H9 (cell line): Measurements from ENCODE around the gene SYT17. TPM values are rescaled to one million over a fixed set of nuclear protein-coding genes. Genes with fewer than 3 reads are reported as not detected.
A peak's percentile ranks its signal among the peaks of the same experiment; 100 is the strongest.

ENCODE experiments used
- DNase-seq: peaks from one replicate; pipeline ENCODE4 v3.0.0-alpha.2; 2017
- H2AFZ ChIP-seq: one replicate; pipeline ENCODE4 v1.6.1; 2013; ENCODE audit warnings: mild to moderate bottlenecking, low read length, control low read depth, moderate library complexity
- H2AK5ac ChIP-seq: 2 replicates; pipeline ENCODE4 v1.6.1; 2013; ENCODE audit warnings: low read length, control low read depth, mixed read lengths; ENCODE audit not compliant: insufficient read length
- H2BK120ac ChIP-seq: one replicate; pipeline ENCODE4 v1.6.1; 2013; ENCODE audit warnings: low read depth, mild to moderate bottlenecking, low read length, control low read depth, inconsistent platforms; ENCODE audit not compliant: poor library complexity, severe bottlenecking
- H2BK12ac ChIP-seq: 2 replicates; pipeline ENCODE4 v1.6.1; 2013; ENCODE audit warnings: low read length, control low read depth, mixed read lengths, low read depth; ENCODE audit not compliant: insufficient read length
- H2BK15ac ChIP-seq: 2 replicates; pipeline ENCODE4 v1.6.1; 2013; ENCODE audit warnings: low read depth, low read length, control low read depth
- H2BK20ac ChIP-seq: one replicate; pipeline ENCODE4 v1.6.1; 2013; ENCODE audit warnings: low read depth, mild to moderate bottlenecking, low read length, control low read depth, inconsistent platforms; ENCODE audit not compliant: poor library complexity, severe bottlenecking
- H2BK5ac ChIP-seq: 2 replicates; pipeline ENCODE4 v1.6.1; 2013; ENCODE audit warnings: low read length, control low read depth, mixed read lengths; ENCODE audit not compliant: insufficient read length
- H3K14ac ChIP-seq: 2 replicates; pipeline ENCODE4 v1.6.1; 2013; ENCODE audit warnings: low read length, control low read depth; ENCODE audit not compliant: insufficient read depth
- H3K18ac ChIP-seq: 2 replicates; pipeline ENCODE4 v1.6.1; 2013; ENCODE audit warnings: low read depth, mild to moderate bottlenecking, mixed read lengths, low read length, control low read depth; ENCODE audit not compliant: insufficient read length
- H3K23ac ChIP-seq: 2 replicates; pipeline ENCODE4 v1.6.1; 2013; ENCODE audit warnings: low read length, control low read depth, mixed read lengths, low read depth; ENCODE audit not compliant: insufficient read length
- H3K23me2 ChIP-seq: 2 replicates; pipeline ENCODE4 v1.6.1; 2013; ENCODE audit warnings: low read depth, mild to moderate bottlenecking, mixed read lengths, low read length, control low read depth; ENCODE audit not compliant: insufficient read length, poor library complexity, severe bottlenecking
- H3K27ac ChIP-seq: 2 replicates; pipeline ENCODE4 v1.5.1; 2013; ENCODE audit warnings: low read length, control low read depth, mixed read lengths, low read depth; ENCODE audit not compliant: insufficient read length
- H3K27me3 ChIP-seq: 2 replicates; pipeline ENCODE4 v1.6.1; 2013; ENCODE audit warnings: low read length, control low read depth, inconsistent platforms; ENCODE audit not compliant: insufficient read depth
- H3K4ac ChIP-seq: 2 replicates; pipeline ENCODE4 v1.6.1; 2013; ENCODE audit warnings: low read depth, mild to moderate bottlenecking, control low read depth, inconsistent platforms, low read length, moderate library complexity
- H3K4me1 ChIP-seq: 2 replicates; pipeline ENCODE4 v1.6.1; 2013; ENCODE audit warnings: low read length, control low read depth, inconsistent platforms; ENCODE audit not compliant: insufficient read depth
- H3K4me2 ChIP-seq: 2 replicates; pipeline ENCODE4 v1.6.1; 2013; ENCODE audit warnings: low read length, control low read depth, mixed read lengths; ENCODE audit not compliant: insufficient read length, insufficient read depth
- H3K56ac ChIP-seq: 2 replicates; pipeline ENCODE4 v1.6.1; 2013; ENCODE audit warnings: low read depth, mild to moderate bottlenecking, mixed read lengths, low read length, control low read depth; ENCODE audit not compliant: insufficient read length
- H3K79me1 ChIP-seq: 2 replicates; pipeline ENCODE4 v1.6.1; 2013; ENCODE audit warnings: low read depth, mild to moderate bottlenecking, moderate library complexity, low read length, control low read depth, inconsistent platforms; ENCODE audit not compliant: insufficient read depth, poor library complexity, severe bottlenecking
- H3K79me2 ChIP-seq: 2 replicates; pipeline ENCODE4 v1.6.1; 2013; ENCODE audit warnings: low read length, control low read depth, inconsistent platforms; ENCODE audit not compliant: insufficient read depth
- H3K9ac ChIP-seq: 2 replicates; pipeline ENCODE4 v1.6.1; 2013; ENCODE audit warnings: low read length, control low read depth, mixed read lengths; ENCODE audit not compliant: insufficient read length; ENCODE audit errors: extremely low read depth
- H3K9me3 ChIP-seq: one replicate; pipeline ENCODE4 v1.6.1; 2013; ENCODE audit warnings: low read depth, low read length, inconsistent platforms; ENCODE audit not compliant: control insufficient read depth
- H3T11ph ChIP-seq: one replicate; pipeline ENCODE4 v1.6.1; 2013; ENCODE audit warnings: mild to moderate bottlenecking, low read length, control low read depth, inconsistent platforms
- H4K20me1 ChIP-seq: one replicate; pipeline ENCODE4 v1.6.1; 2013; ENCODE audit not compliant: control insufficient read depth, insufficient read length, insufficient read depth
- H4K5ac ChIP-seq: 2 replicates; pipeline ENCODE4 v1.6.1; 2013; ENCODE audit warnings: low read depth, mild to moderate bottlenecking, mixed read lengths, low read length, control low read depth; ENCODE audit not compliant: insufficient read length
- H4K8ac ChIP-seq: replicated peaks from 2 replicates; pipeline ENCODE4 v1.6.1; 2013; ENCODE audit warnings: low read length, control low read depth, mixed read lengths, low read depth; ENCODE audit not compliant: insufficient read length
- H4K91ac ChIP-seq: 2 replicates; pipeline ENCODE4 v1.6.1; 2013; ENCODE audit warnings: low read depth, mild to moderate bottlenecking, moderate library complexity, mixed read lengths, low read length, control low read depth; ENCODE audit not compliant: insufficient read length
- H3K27ac Mint-ChIP-seq, 3 experiments: 2 replicates in 2 of 3; 3 replicates in 1 of 3; pipeline ENCODE4 v1.8.0; 2020 to 2021; ENCODE audit warnings: mixed read lengths in 3 of 3, mild to moderate bottlenecking in 1 of 3, moderate library complexity in 1 of 3
- H3K27me3 Mint-ChIP-seq: 2 replicates; pipeline ENCODE4 v1.8.0; 2021; ENCODE audit warnings: low read depth, mild to moderate bottlenecking, moderate library complexity, mixed read lengths
- H3K36me3 Mint-ChIP-seq, 3 experiments: 2 replicates in 2 of 3; 3 replicates in 1 of 3; pipeline ENCODE4 v1.8.0; 2020 to 2021; ENCODE audit warnings: low read depth in 3 of 3, mixed read lengths in 3 of 3; ENCODE audit not compliant: insufficient read depth in 1 of 3
- H3K4me1 Mint-ChIP-seq, 2 experiments: 2 replicates each; pipeline ENCODE4 v1.8.0; 2020; ENCODE audit warnings: mixed read lengths in 2 of 2
- H3K4me3 Mint-ChIP-seq, 2 experiments: 2 replicates in 1 of 2; 3 replicates in 1 of 2; pipeline ENCODE4 v1.8.0; 2020 to 2021; ENCODE audit warnings: mild to moderate bottlenecking in 2 of 2, mixed read lengths in 2 of 2, moderate library complexity in 1 of 2
- H3K9me3 Mint-ChIP-seq, 2 experiments: 2 replicates in 1 of 2; 3 replicates in 1 of 2; pipeline ENCODE4 v1.8.0; 2020; ENCODE audit warnings: mild to moderate bottlenecking in 2 of 2, mixed read lengths in 2 of 2, moderate library complexity in 1 of 2
- CTCF ChIP-seq: fragments of 200-600 bp; sonication (generic); conservative IDR thresholded peaks from 3 replicates; pipeline ENCODE4 v1.8.0; 2021; ENCODE audit warnings: antibody characterized with exemption, mild to moderate bottlenecking
- WGBS: extraction: QIAGEN DNeasy Blood & Tissue Kit; methylation state at CpG from one replicate; pipeline ENCODE4 v1.1.7; 2013; ENCODE audit warnings: missing lambda C conversion rate, low lambda C conversion rate, mixed read lengths; ENCODE audit not compliant: insufficient read length; ENCODE audit errors: extremely low coverage; 5-methylcytosine and 5-hydroxymethylcytosine counted together
- total RNA-seq: library from RNA; stranded (reverse); gene quantifications from 2 replicates; pipeline ENCODE4 v1.2.1, GENCODE V29; 2021

The SYT17 gene
- total RNA-seq, 1 experiment from 2014 or later: 3.0 TPM

- no peak overlapping the region for H4K8ac ChIP-seq
Observed at GRCh38 chr16:19239511-19240155, 71.6 kb downstream of the SYT17 start.

More at GRCh38 chr16:19239511-19240155, 71.6 kb downstream of the SYT17 start:
- Histone ChIP-seq H3K9me3 (peaks cover 8% of the 10 kb centered on the region), H4K91ac (no peak overlapping the region), H3K27me3 (no peaks in the 10 kb centered on the region), H3K27ac (no peak overlapping the region), H3K9ac (no peak overlapping the region), H4K5ac (no peak overlapping the region), H3K4me1 (no peaks in the 10 kb centered on the region), H2BK20ac (no peak overlapping the region), H2AK5ac (no peak overlapping the region), H3T11ph (no peak overlapping the region), H3K18ac (no peak overlapping the region), H3K56ac (no peak overlapping the region), H2BK5ac (no peak overlapping the region), H3K23me2 (no peaks in the 10 kb centered on the region), H3K79me1 (no peaks in the 10 kb centered on the region), H2BK120ac (no peak overlapping the region), H3K23ac (no peak overlapping the region), H3K14ac (no peak overlapping the region), H3K79me2 (no peaks in the 10 kb centered on the region), H4K20me1 (no peaks in the 10 kb centered on the region), H3K4me2 (no peak overlapping the region), H2AFZ (no peak overlapping the region), H2BK12ac (no peak overlapping the region), H2BK15ac (no peak overlapping the region), H3K4ac (no peak overlapping the region)
- peaks cover 4 to 20% (median 11%) of the 10 kb centered on the region in 3 experiments; a peak in 5 of 7 replicates for H3K36me3 Mint-ChIP-seq
- peaks cover 2% of the 10 kb centered on the region; the same call in 1 of the 2 replicates for H3K27me3 Mint-ChIP-seq
- peaks cover 17 to 19% of the 10 kb centered on the region in 2 experiments for H3K9me3 Mint-ChIP-seq
- no CpG with 5 or more reads among the region's 13 CpGs for WGBS
- no peak overlapping the region for H3K4me3 Mint-ChIP-seq
- no peak for TF ChIP-seq CTCF
- H3K27ac Mint-ChIP-seq: peak overlapping the region in 1 of 3 experiments; percentile 88; a peak in 1 of 7 replicates
- DNase-seq: no peak
- H3K4me1 Mint-ChIP-seq: no peaks in the 10 kb centered on the region
